Measurements from ENCODE around the gene GPD1L.

GPD1L gene

GRCh38 chr3:32140943-32141342, 34.5 kb downstream of the GPD1L start:
- DNase-seq = no peak

DNA sequence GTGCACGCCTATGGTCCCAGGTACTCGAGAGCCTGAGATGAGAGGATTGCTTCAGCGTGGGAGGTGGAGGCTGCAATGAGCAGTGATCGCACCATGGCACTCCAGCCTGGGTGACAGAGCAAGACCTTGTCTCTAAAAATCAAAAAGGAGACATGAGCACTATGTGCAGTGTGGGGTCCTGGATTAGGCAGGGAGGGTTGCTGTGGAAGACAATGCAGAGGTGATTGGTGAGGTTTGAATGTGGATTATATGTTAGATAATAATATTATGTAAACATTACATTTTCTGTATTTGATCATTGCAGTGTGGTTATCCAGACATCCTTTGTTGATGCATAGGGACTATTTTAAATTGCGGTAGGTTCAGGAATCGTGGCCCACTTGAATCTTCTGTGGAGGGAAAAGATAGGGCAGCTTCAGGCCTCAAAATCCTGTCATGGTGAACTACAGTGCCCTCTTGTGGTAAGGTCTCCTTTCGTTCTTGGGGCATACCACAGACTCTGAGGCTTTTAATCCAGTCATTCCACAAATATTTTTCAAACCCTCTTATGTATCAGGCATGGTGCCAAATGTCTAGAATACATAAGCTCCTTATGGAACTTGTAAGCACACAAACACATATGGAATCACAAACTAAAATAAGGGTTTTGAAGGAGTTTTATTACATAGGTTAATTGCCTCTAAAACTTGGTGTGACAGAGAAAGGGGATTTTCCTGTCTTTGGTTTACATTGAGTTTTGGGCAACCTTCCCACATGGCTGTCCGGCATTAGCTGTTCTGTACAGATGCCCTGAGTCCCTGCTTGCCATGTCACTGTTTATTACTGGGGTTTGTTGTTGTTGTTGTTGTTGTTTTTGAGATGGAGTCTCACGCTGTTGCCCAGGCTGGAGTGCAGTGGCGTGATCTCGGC, 37.7 kb downstream of the GPD1L start:
- peak; percentile 77 for DNase-seq

GRCh38 chr3:32146746-32147211, 40.4 kb downstream of the GPD1L start:
- DNase-seq = no peak

DNA sequence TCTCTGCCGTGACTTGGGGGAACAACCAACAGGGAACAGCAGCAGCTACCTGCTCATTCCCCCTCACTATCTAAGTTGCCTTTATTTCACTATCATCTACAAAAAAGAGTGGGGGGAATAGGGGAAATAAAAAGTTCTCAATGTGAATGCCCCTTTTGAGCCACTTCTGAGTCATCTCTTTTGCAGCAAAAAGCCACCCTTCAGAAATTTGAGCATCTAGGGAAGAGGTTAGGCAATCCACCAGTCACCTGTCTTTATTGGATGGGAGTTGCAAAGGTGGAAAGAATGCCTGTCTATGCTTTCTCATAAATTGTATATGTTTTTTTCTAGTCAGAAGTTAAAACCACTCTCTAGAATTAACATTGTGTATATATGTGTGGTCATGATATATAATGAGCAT, 41.1 kb downstream of the GPD1L start:
- no peak for DNase-seq

- DNase-seq = no peak
Measured at GRCh38 chr3:32147933-32148332, 41.5 kb downstream of the GPD1L start.

GRCh38 chr3:32148351-32148750, 41.9 kb downstream of the GPD1L start:
- DNase-seq = no peak

DNA sequence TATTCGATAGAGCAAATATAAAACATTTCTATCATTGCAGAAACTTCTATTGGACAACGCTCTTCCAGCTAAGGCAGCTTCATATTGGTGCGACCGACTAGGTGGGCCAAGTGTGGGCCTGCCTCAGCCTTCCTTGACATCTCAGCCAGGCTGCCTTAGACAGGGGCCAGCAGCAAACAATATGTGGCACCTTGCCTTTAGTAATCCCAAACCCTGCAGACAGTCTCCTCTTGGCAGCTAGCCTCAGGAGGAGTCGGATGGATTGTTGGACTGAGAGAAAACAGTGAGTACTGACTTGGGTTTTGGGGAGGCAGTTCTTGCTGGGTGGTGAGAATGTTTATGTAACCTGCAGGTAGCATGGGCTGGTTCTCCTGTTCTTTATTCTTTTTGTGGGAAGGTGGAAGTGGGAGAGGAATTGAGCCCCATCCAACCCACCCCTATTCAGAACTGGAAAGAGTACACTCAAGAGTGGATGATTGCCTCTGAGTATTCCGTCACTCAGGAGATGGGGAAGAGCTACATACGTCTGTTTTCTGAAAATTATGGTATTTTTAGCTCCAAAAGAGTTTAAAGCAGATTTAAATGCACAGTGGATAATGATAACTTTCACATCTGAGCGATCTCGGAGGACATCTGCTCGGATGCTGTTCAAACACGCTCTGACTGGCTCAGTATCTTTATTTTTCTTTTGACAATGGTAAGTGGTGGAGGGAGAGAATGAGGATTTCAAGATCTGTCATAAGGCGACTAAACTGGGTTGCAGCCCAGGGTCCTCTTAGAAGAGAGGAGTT, 47.2 kb downstream of the GPD1L start:
- DNase-seq = no peak

DNA sequence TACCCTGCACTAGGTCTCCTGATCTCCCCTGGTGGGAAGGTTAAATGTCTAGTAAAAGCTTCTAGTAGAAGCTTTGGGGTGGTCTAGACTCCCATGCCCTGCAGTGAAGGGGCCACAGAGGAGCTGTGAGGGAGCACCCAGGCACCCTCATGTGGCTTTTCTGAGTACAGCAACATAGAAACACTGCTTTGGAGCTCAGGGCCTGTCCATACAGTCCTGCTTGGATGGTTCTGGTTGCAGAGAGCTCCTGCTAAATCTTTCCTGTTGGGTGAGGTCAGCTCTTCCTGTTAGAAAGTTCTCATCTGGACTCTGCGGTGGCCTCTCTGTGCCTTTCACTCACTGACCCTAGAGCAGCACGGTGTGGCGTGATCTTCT, 47.8 kb downstream of the GPD1L start:
- no peak for DNase-seq

DNA sequence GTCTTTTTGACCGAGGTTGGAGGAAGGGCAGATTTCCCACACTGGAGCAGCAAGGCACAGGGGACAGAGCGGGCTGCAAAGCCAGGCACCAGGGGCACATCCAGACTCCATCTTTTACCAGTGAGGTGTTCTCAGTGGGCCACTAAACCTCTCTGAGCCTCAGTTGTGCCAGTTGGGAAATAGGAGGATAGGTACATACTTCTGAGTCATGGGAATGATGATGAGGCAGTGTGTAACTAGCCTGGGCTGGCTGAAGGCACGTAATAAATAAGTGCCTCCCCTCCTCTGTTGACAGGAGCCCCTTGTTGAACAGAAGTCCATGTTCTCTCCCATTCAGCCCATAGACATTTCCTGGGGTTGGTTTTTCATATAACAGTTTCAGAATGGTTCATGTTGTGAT, 48.7 kb downstream of the GPD1L start:
- no peak for DNase-seq

GRCh38 chr3:32157600-32158264, 51.3 kb downstream of the GPD1L start:
- DNase-seq = no peak

GRCh38 chr3:32160706-32161214, 54.3 kb downstream of the GPD1L start:
- no peak for DNase-seq

DNA sequence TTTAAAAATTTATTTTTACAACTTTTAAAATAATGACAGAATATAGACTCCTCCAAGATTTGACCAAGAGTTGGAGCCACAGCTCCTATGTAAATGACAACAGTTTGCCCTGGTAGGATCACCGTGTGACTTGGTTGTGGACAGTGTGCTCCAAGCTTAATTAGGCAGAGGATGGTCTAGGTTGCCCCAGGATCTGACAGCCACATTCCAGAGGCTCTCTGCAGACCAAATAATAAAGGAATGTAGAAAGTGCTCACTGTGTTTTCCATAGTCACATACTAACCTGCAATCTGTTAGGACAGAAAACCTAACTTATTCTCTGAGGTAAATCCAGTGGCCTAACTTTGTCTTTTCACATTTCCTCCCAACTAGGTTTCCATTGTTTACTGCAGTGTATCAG, 59.0 kb downstream of the GPD1L start:
- DNase-seq = no peak

DNA sequence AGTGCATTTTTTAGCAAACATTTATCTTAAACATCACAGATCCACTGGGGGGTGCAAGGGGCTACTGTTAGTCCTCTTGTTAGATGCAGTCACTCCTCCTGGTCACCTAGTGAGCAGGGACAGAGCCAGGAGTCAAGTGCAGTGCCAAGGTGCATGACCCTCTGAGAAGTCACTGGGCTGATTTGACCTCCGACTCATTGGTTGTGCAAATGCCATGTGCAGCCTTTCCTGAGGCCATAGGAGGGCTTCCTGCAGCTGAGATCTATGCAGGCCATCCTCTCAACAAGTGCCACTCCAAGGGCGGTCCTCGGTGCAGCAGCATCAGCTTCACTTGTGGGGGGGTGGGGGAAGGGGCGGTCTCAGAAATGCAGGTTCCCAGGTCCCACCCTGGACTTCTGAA, 60.2 kb downstream of the GPD1L start:
- no peak for DNase-seq

DNA sequence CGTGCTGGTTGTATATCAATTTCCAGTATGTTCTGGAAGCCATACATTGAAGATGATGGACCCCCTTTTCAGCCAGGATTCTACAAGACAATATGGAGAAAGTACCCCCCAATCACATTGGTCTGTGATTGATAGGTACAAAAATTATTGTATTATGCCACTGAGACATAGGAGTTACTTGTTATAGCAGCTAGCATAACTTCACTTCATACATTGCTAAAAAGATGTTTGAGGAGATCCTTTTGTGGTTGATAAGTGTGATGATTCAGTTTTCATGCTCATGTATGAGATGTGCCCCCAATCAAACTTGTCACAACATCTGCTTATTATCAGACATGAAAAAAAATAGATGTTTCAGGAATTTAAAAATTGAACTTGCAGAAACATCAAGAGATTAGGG, 66.0 kb downstream of the GPD1L start:
- DNase-seq = no peak

DNA sequence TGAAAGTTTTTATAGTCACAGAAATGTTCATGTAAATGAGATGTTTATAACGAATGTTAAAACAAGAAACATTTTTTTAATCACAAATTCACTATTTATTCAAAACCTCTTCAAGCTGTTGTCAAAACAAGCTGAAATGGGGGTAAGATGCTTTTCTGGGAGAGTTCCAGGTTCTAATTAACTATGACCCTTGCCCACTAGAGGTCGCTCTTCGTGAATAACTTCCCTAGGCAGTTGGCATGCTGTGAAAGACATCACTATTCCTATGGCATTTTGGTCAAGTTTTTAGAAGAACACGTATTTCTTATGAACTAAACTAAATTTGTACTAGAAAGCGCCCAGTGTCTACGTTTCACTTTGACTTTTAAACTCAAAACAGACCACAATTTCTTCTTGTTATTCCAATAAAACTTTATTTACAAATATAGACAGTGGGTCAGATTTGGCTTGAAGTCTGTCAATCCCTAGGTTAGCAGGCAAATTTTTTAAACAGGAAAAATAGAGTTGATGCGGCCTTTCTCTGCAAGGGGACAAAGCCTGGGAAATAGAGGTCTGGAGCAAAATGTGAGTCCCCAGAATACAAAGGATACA, 69.3 kb downstream of the GPD1L start:
- DNase-seq = peak; percentile 72

- DNase-seq = peak; percentile 85
Measured at GRCh38 chr3:32176989-32177701, 70.7 kb downstream of the GPD1L start.

DNA sequence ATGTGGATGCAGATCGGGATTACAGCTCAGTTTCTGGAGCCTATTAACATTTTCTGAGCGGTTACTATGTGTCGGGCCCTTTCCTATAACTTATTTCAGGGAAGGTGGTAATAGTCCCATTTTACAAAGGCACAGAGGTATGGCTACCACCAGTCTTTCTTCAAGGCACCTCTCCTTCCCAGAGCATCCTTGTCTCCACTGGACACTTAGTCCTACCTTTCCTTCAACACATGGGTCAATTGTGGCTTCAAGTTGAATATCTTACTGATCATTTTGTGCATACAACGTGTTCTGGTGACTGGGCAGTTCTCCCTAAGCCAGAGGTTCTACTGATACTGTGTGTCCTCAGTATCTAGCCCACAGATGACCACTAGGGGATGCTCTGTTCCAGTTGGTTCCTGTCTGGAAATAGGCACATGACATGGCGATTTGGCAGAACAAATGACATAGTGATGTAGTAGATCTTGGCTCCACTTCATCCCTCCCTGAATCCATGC, 71.3 kb downstream of the GPD1L start:
- peak; percentile 73 for DNase-seq

- DNase-seq = no peak
Measured at GRCh38 chr3:32180141-32180784, 73.8 kb downstream of the GPD1L start.

DNA sequence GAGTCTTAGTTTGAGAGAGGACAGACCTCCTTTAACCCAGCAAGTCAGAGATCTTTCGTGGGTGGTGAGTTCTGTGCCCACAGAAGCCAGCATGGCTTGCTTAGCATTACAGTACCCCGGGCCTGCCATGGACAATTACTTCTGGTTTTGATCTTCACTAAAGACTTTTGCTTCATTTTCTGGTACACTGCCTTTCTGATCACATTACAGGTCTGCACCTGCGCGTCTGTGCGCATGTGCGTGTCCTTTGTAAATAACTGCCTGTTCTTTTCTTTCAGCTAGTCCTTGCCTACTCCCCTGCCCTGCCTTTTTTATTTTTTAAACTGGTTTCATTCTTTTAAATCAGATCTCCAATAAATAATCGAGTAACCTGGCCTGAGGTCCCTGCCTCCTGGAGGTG, 74.9 kb downstream of the GPD1L start:
- no peak for DNase-seq

- no peak for DNase-seq
Measured at GRCh38 chr3:32181796-32182195, 75.4 kb downstream of the GPD1L start.

GRCh38 chr3:32184187-32184730, 77.8 kb downstream of the GPD1L start:
- no peak for DNase-seq
